Measurements from ENCODE around the gene PPP1R9A.

Gene PPP1R9A

GRCh38 chr7:95255691-95256090 lies 348.3 kb downstream of the PPP1R9A start:
- Histone ChIP-seq H3K4me3 (ENCODE audit: insufficient read depth, low read length, poor library complexity, severe bottlenecking) (no peak overlapping the region), H3K4me2 (ENCODE audit: low read depth, low read length, poor library complexity, severe bottlenecking) (no peak overlapping the region), H3K36me3 (ENCODE audit: low read length) (no peaks in the 10 kb centered on the region), H3K27ac (ENCODE audit: low read depth, low read length) (no peak overlapping the region), H3K9me3 (ENCODE audit: insufficient read depth, low read length) (no peaks in the 10 kb centered on the region), H4K20me1 (ENCODE audit: low read depth, low read length) (no peaks in the 10 kb centered on the region), H3K9ac (ENCODE audit: low read length) (no peak overlapping the region), H3K79me2 (ENCODE audit: insufficient read depth, low read length) (no peaks in the 10 kb centered on the region), H3K27me3 (ENCODE audit: low read length) (0 out of 2 replicates have a peak, but pooled peaks cover 2% of the 10 kb centered on the region), H3K9me2 (replicated peaks; ENCODE audit: insufficient read depth, low read length) (no peaks in the 10 kb centered on the region), H2AFZ (ENCODE audit: low read depth, low read length, severe bottlenecking) (no peak overlapping the region), H3F3A (ENCODE audit: insufficient read depth) (no peaks in the 10 kb centered on the region)
- TF ChIP-seq EZH2phosphoT487 (conservative IDR thresholded peaks at IDR 0.05; ENCODE audit: low read length), result no peak
- TF ChIP-seq CTCF (IDR thresholded peaks at IDR 0.05; ENCODE audit: insufficient read depth, low read length, poor library complexity, severe bottlenecking), result no peak

GRCh38 chr7:95261895-95262415 lies 354.6 kb downstream of the PPP1R9A start:
- Histone ChIP-seq H3K4me3 (ENCODE audit: insufficient read depth, low read length, poor library complexity, severe bottlenecking) (no peak overlapping the region), H3K9me2 (replicated peaks; ENCODE audit: insufficient read depth, low read length) (no peaks in the 10 kb centered on the region), H3K9ac (ENCODE audit: low read length) (no peak overlapping the region), H2AFZ (ENCODE audit: low read depth, low read length, severe bottlenecking) (no peak overlapping the region), H3K27ac (ENCODE audit: low read depth, low read length) (no peak overlapping the region), H3F3A (ENCODE audit: insufficient read depth) (no peaks in the 10 kb centered on the region), H3K9me3 (ENCODE audit: insufficient read depth, low read length) (no peaks in the 10 kb centered on the region), H3K79me2 (ENCODE audit: insufficient read depth, low read length) (no peaks in the 10 kb centered on the region), H3K4me2 (ENCODE audit: low read depth, low read length, poor library complexity, severe bottlenecking) (no peak overlapping the region), H3K36me3 (ENCODE audit: low read length) (no peaks in the 10 kb centered on the region), H4K20me1 (ENCODE audit: low read depth, low read length) (no peaks in the 10 kb centered on the region), H3K27me3 (ENCODE audit: low read length) (no peaks in the 10 kb centered on the region)
- TF ChIP-seq CTCF (IDR thresholded peaks at IDR 0.05; ENCODE audit: insufficient read depth, low read length, poor library complexity, severe bottlenecking), result no peak
- no peak for TF ChIP-seq EZH2phosphoT487 (conservative IDR thresholded peaks at IDR 0.05; ENCODE audit: low read length)

DNA sequence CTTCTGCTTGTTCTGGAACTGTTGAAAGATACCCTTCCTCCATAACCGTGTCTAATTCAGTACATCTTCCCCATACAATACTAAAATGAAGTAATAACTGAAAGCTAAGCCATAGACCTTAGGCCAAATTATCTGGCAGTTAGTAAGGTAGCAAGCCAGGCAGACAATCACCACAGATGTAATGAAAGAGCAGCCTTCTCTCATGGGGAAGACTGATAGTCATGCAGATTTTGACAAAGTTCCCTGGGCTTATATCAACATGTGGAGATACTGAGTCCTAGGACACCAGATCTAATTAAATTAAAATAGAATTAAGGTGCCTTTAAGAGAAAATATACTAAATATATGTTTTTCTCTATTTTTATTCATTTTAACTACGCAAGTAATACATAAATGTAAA lies 355.5 kb downstream of the PPP1R9A start:
- Histone ChIP-seq H3K9ac (ENCODE audit: low read length) (no peak overlapping the region), H3K27me3 (ENCODE audit: low read length) (no peaks in the 10 kb centered on the region), H3K36me3 (ENCODE audit: low read length) (no peaks in the 10 kb centered on the region), H3K79me2 (ENCODE audit: insufficient read depth, low read length) (no peaks in the 10 kb centered on the region), H3K27ac (ENCODE audit: low read depth, low read length) (no peak overlapping the region), H3F3A (ENCODE audit: insufficient read depth) (no peaks in the 10 kb centered on the region), H3K9me2 (replicated peaks; ENCODE audit: insufficient read depth, low read length) (no peaks in the 10 kb centered on the region), H3K9me3 (ENCODE audit: insufficient read depth, low read length) (no peaks in the 10 kb centered on the region), H3K4me2 (ENCODE audit: low read depth, low read length, poor library complexity, severe bottlenecking) (no peak overlapping the region), H2AFZ (ENCODE audit: low read depth, low read length, severe bottlenecking) (no peak overlapping the region), H4K20me1 (ENCODE audit: low read depth, low read length) (no peaks in the 10 kb centered on the region), H3K4me3 (ENCODE audit: insufficient read depth, low read length, poor library complexity, severe bottlenecking) (no peak overlapping the region)
- TF ChIP-seq CTCF (IDR thresholded peaks at IDR 0.05; ENCODE audit: insufficient read depth, low read length, poor library complexity, severe bottlenecking) (no peak), EZH2phosphoT487 (conservative IDR thresholded peaks at IDR 0.05; ENCODE audit: low read length) (no peak)

Data from SU-DHL-6 (cell line).